DND-41 (cell line): ENCODE results near the gene PTPN9.
A peak's percentile ranks its signal among the peaks of the same experiment; 100 is the strongest.

Experiments
- ATAC-seq: fragments of 200-7000 bp; cut with Tn5 transposase; 3 replicates; pipeline ENCODE4 v1.9.1; 2021; ENCODE audit warnings: low read depth; ENCODE audit not compliant: insufficient read depth
- DNase-seq: peaks from one replicate; pipeline ENCODE4 v3.0.0-alpha.2; 2020
- H2AFZ ChIP-seq: 2 replicates; pipeline ENCODE4 v1.6.0; 2012; ENCODE audit warnings: low read depth, low read length
- H3K27ac ChIP-seq: 2 replicates; pipeline ENCODE4 v1.5.1; 2012; ENCODE audit warnings: low read length, inconsistent platforms
- H3K27me3 ChIP-seq: fragments of 200-600 bp; sonication (generic); 2 replicates; pipeline ENCODE4 v1.6.0; 2012; ENCODE audit warnings: low read length, mild to moderate bottlenecking, inconsistent platforms; ENCODE audit not compliant: insufficient read depth, poor library complexity
- H3K36me3 ChIP-seq: 2 replicates; pipeline ENCODE4 v1.5.1; 2012; ENCODE audit warnings: low read length, inconsistent platforms; ENCODE audit not compliant: insufficient read depth
- H3K4me1 ChIP-seq: 2 replicates; pipeline ENCODE4 v1.5.1; 2012; ENCODE audit warnings: mild to moderate bottlenecking, low read length; ENCODE audit not compliant: insufficient read depth
- H3K4me2 ChIP-seq: 2 replicates; pipeline ENCODE4 v1.6.0; 2012; ENCODE audit warnings: mild to moderate bottlenecking, moderate library complexity, low read length, inconsistent platforms; ENCODE audit not compliant: insufficient read depth
- H3K4me3 ChIP-seq, 2 experiments: fragments of 200-600 bp in 1 of 2; shearing (Covaris generic) in 1 of 2; 2 replicates each; pipeline ENCODE4 v1.5.1; 2012 to 2016; ENCODE audit warnings: inconsistent platforms in 2 of 2, low read length in 2 of 2, mild to moderate bottlenecking in 2 of 2, low read depth in 1 of 2, moderate library complexity in 1 of 2
- H3K79me2 ChIP-seq: 2 replicates; pipeline ENCODE4 v1.6.0; 2012; ENCODE audit warnings: low read length, inconsistent platforms; ENCODE audit not compliant: insufficient read depth
- H3K9ac ChIP-seq: 2 replicates; pipeline ENCODE4 v1.6.0; 2012; ENCODE audit warnings: low read depth, mild to moderate bottlenecking, inconsistent platforms, low read length, moderate library complexity
- H3K9me3 ChIP-seq: 2 replicates; pipeline ENCODE4 v1.5.1; 2012; ENCODE audit warnings: low read length, moderate library complexity, mild to moderate bottlenecking, inconsistent platforms; ENCODE audit not compliant: insufficient read depth, severe bottlenecking
- H4K20me1 ChIP-seq: 2 replicates; pipeline ENCODE4 v1.6.0; 2012; ENCODE audit warnings: low read length; ENCODE audit not compliant: insufficient read depth
- EZH2 ChIP-seq: IDR thresholded peaks from 3 replicates; pipeline ENCODE4 v1.6.1; 2012; ENCODE audit warnings: borderline replicate concordance, low read depth, mild to moderate bottlenecking, moderate library complexity, low read length, inconsistent platforms; ENCODE audit not compliant: severe bottlenecking
- TF ChIP-seq, protein P1 (sequence below): IDR thresholded peaks from 2 replicates; pipeline ENCODE4 v1.5.1; 2012; ENCODE audit warnings: borderline replicate concordance, low read length, moderate library complexity, mild to moderate bottlenecking; ENCODE audit not compliant: poor library complexity, severe bottlenecking; ENCODE audit errors: extremely low read depth

Gene PTPN9

DNA sequence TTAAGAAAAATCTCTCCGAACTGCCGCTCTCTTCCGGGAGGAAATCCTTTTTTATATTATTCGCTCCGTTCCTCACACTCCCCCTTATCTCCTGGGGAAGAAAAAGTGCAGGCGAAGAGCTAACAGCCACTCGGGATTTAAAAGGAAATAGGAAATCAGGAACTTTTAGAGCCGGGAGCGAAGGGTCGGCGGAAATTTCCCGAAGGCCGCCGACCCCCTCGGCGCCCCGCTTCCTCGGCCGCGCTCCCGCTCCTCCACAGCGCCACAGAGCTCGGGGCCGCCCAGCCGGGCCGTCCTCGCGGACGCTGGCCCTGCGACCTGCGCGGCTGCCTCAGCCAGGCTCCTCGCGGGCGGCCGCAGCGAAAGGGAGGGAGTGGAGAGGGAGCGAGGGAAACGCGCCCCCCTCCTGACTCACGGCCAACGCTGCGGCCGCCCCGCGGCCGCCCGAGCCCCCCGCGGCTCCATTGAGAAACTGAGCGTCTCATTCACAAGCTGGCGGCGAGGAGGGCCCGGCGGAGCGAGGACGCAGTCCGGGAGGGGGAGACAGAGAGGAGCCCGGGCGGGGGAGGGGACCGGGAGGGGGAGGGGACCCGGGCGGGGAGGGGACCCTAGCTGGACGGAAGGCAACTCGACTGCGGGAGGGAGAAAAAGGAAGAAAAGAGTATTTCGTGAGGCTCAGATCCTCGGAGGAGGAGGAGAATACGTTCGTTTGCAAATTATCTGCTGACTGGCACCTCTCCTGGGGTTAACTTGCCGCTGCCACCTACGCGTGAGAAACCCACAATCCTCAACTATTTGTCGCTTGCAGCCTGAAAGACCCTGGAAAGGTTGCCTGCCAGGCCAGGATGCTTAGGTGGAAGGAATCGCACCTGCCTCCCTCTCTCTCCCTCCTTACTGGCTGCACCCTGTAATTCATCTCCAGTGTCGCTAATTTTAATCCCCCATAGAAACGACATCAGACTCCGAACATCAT is at the start of gene PTPN9:
TSS of gene PTPN9 (minus strand) at position 368 of the 973 bp plus-strand sequence. CDS start 539 bp downstream, outside the sequence.
- Histone ChIP-seq H3K27ac (peak within 1 kb of the TSS; percentile 83), H3K4me1 (peaks cover 29% of the 10 kb centered on the region), H3K4me3 (peak within 1 kb of the TSS; percentile 88 to 97), H2AFZ (peak within 1 kb of the TSS; percentile 81), H3K79me2 (peaks cover 50% of the 10 kb centered on the region), H4K20me1 (peaks cover 4% of the 10 kb centered on the region; the same call in 1 of the 2 replicates), H3K9me3 (no peaks in the 10 kb centered on the region), H3K36me3 (no peaks in the 10 kb centered on the region; the same call in 1 of the 2 replicates), H3K9ac (peak within 1 kb of the TSS; percentile 97), H3K27me3 (no peaks in the 10 kb centered on the region), H3K4me2 (peak within 1 kb of the TSS; percentile 77)
- DNase-seq (peak; percentile 78), ATAC-seq (peak; percentile 81)
- TF ChIP-seq, protein P1, sequence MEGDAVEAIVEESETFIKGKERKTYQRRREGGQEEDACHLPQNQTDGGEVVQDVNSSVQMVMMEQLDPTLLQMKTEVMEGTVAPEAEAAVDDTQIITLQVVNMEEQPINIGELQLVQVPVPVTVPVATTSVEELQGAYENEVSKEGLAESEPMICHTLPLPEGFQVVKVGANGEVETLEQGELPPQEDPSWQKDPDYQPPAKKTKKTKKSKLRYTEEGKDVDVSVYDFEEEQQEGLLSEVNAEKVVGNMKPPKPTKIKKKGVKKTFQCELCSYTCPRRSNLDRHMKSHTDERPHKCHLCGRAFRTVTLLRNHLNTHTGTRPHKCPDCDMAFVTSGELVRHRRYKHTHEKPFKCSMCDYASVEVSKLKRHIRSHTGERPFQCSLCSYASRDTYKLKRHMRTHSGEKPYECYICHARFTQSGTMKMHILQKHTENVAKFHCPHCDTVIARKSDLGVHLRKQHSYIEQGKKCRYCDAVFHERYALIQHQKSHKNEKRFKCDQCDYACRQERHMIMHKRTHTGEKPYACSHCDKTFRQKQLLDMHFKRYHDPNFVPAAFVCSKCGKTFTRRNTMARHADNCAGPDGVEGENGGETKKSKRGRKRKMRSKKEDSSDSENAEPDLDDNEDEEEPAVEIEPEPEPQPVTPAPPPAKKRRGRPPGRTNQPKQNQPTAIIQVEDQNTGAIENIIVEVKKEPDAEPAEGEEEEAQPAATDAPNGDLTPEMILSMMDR: peak; percentile 51
- no peak for TF ChIP-seq EZH2

- H3K9me3 ChIP-seq: no peaks in the 10 kb centered on the region
- H3K9ac ChIP-seq: peak within 1 kb of the TSS; percentile 100
- H3K79me2 ChIP-seq: peaks cover 8% of the 10 kb centered on the region
- ATAC-seq: peak; percentile 91
- peaks cover 20% of the 10 kb centered on the region for H3K4me1 ChIP-seq
- TF ChIP-seq EZH2: no peak
- TF ChIP-seq, protein P1: no peak
- H3K4me2 ChIP-seq: peak within 1 kb of the TSS; percentile 61
- H3K27me3 ChIP-seq: no peaks in the 10 kb centered on the region
- H3K4me3 ChIP-seq: peak within 1 kb of the TSS; percentile 90 to 94; a peak in 3 of 4 replicates
- H3K27ac ChIP-seq: peak within 1 kb of the TSS; percentile 88
- DNase-seq: peak; percentile 95
- H2AFZ ChIP-seq: peak within 1 kb of the TSS; percentile 94
- H3K36me3 ChIP-seq: peaks cover 6% of the 10 kb centered on the region
- H4K20me1 ChIP-seq: no peaks in the 10 kb centered on the region
These were observed 46.6 kb upstream of the PTPN9 start, which contains the start of gene SNUPN for GRCh38 chr15:75625542-75626347. TSS of gene SNUPN (minus strand) at chr15:75625725. CDS start at chr15:75621051, 4,674 bp downstream.

- no peaks in the 10 kb centered on the region for H4K20me1 ChIP-seq
- H3K4me2 ChIP-seq: no peak overlapping the region
- no peaks in the 10 kb centered on the region for H3K27me3 ChIP-seq
- peaks cover 8% of the 10 kb centered on the region for H3K79me2 ChIP-seq
- H3K27ac ChIP-seq: no peak overlapping the region
- ATAC-seq (no peak), DNase-seq (no peak)
- H3K9me3 ChIP-seq: no peaks in the 10 kb centered on the region
- H3K4me1 ChIP-seq: peaks cover 22% of the 10 kb centered on the region
- H3K36me3 ChIP-seq: peaks cover 31% of the 10 kb centered on the region
- H2AFZ ChIP-seq: no peak overlapping the region
- no peak overlapping the region for H3K4me3 ChIP-seq
- TF ChIP-seq, protein P1: no peak
- no peak for TF ChIP-seq EZH2
- H3K9ac ChIP-seq: no peak overlapping the region
These were observed 43.4 kb upstream of the PTPN9 start for GRCh38 chr15:75622505-75622904.
